Stimulated activated CD8-positive, alpha-beta memory T cell treated with anti-CD3 and anti-CD28 coated beads, Interleukin-12 subunit alpha, Interleukin-12 subunit beta, amount 100 ng/mL, for 4 hours (primary cell): Measurements from ENCODE around the gene SLC30A3.
"Not testable (repeated sequence)": the region's sequence is repeated elsewhere in the genome, so short reads cannot be mapped to it uniquely, and the experiment has no call there.

Experiments used
- DNase-seq: peaks from one replicate; pipeline ENCODE4 v3.0.0-alpha.2; 2020; ENCODE audit warnings: low read depth

SLC30A3 gene

GRCh38 chr2:27262379-27263286 is at the start of gene SLC30A3:
Gene SLC30A3 (minus strand): TSS chr2:27263047. CDS start chr2:27262906, 141 bp downstream.
- DNase-seq, result peak; percentile 50

GRCh38 chr2:27312152-27312551 is 49.3 kb upstream of the SLC30A3 start:
- no peak for DNase-seq

- DNase-seq, result no peak
Observed at GRCh38 chr2:27309651-27310050, 46.8 kb upstream of the SLC30A3 start.

GRCh38 chr2:27308359-27308881 is 45.6 kb upstream of the SLC30A3 start, which contains the start of gene UCN:
Gene UCN (minus strand): TSS chr2:27308445. CDS start chr2:27307895, 550 bp downstream.
- no peak for DNase-seq

- DNase-seq, result no peak
Observed at GRCh38 chr2:27307545-27308358, 44.9 kb upstream of the SLC30A3 start.

GRCh38 chr2:27307287-27307544 is 44.4 kb upstream of the SLC30A3 start:
- DNase-seq, result no peak

GRCh38 chr2:27306573-27307286 is 43.9 kb upstream of the SLC30A3 start:
- DNase-seq, result no peak

- DNase-seq, result no peak
Observed at GRCh38 chr2:27306136-27306535, 43.3 kb upstream of the SLC30A3 start.

GRCh38 chr2:27305516-27305915 is 42.7 kb upstream of the SLC30A3 start:
- no peak for DNase-seq

GRCh38 chr2:27304488-27305240 is 41.8 kb upstream of the SLC30A3 start:
- no peak for DNase-seq

- DNase-seq, result no peak
Observed at GRCh38 chr2:27303093-27304025, 40.5 kb upstream of the SLC30A3 start.

- not testable (repeated sequence) for DNase-seq
Observed at GRCh38 chr2:27300606-27301005, 37.8 kb upstream of the SLC30A3 start.

- no peak for DNase-seq
Observed at GRCh38 chr2:27298391-27299080, 35.7 kb upstream of the SLC30A3 start.

GRCh38 chr2:27297195-27297594 is 34.3 kb upstream of the SLC30A3 start:
- DNase-seq, result no peak

GRCh38 chr2:27296481-27296880 is 33.6 kb upstream of the SLC30A3 start:
- DNase-seq, result no peak

- DNase-seq, result no peak
Observed at GRCh38 chr2:27294928-27295327, 32.1 kb upstream of the SLC30A3 start.

- DNase-seq, result no peak
Observed at GRCh38 chr2:27291865-27292264, 29.0 kb upstream of the SLC30A3 start.

- DNase-seq, result no peak
Observed at GRCh38 chr2:27290549-27290948, 27.7 kb upstream of the SLC30A3 start.

- DNase-seq, result no peak
Observed at GRCh38 chr2:27288610-27289009, 25.8 kb upstream of the SLC30A3 start.

GRCh38 chr2:27285481-27285880 is 22.6 kb upstream of the SLC30A3 start:
- DNase-seq, result no peak
